NCI-H2227 (cell line): Measurements from ENCODE around the gene FASTK.
A peak's percentile ranks its signal among the peaks of the same experiment; 100 is the strongest.

Experiments
- DNase-seq: peaks from one replicate; lab custom pipeline; 2025; ENCODE audit not compliant: unreplicated experiment; lab: John Stamatoyannopoulos, UW

The FASTK gene

DNA sequence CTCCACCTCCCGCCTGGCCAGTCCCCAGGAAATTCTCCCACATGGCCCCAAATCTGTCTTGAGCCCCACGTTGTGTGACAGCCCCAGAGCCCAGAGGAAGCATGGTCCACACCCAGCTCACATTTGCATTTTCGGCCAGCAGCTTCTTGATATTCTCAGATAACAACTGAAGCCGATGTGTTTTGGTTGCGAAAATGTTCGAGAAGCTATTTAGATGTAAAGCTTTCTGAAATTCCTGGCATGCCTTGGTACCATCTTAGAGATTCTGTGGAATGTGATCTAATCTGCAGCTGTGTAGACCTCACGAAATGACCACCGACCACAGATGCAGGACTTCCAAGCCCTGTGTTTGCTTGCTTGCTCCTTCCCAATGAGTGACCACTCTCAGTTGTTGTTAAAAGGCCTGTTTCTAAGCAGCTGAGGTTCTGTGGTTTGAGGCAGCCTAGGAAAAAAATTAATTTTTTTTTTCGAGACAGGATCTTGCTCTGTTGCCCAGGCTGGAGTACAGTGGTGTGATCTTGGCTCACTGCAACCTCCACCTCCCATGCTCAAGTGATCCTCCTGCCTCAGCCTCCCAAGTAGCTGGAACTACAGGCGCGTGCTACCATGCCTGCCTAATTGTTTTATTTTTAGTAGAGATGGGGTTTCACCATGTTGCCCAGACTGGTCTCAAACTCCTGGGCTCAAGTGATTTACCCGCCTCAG is 12.4 kb downstream of the FASTK start:
- no peak for DNase-seq

- DNase-seq, result no peak
Measured at GRCh38 chr7:151066273-151066974, 14.2 kb downstream of the FASTK start.

GRCh38 chr7:151065516-151065915 is 15.1 kb downstream of the FASTK start:
- DNase-seq, result no peak

DNA sequence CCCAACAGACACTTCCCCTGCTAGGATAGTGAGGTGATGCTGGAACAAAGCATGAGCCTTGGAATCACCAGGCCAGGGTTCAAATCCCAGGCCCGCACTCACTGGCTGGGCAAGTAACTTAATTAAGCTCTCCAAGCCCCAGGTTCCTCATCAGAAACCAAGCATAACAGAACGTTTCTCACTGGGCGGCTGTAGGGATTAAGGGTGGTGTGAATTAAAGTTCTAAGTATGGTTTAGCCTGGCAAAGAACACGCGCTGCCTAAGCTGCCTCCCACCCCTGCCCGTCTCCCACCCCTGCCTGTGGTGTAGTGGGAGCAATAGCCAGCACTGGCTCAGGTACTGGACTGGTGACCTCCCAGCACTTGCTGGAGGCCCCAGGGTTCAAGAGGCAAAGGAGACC is 15.6 kb downstream of the FASTK start:
- no peak for DNase-seq

DNA sequence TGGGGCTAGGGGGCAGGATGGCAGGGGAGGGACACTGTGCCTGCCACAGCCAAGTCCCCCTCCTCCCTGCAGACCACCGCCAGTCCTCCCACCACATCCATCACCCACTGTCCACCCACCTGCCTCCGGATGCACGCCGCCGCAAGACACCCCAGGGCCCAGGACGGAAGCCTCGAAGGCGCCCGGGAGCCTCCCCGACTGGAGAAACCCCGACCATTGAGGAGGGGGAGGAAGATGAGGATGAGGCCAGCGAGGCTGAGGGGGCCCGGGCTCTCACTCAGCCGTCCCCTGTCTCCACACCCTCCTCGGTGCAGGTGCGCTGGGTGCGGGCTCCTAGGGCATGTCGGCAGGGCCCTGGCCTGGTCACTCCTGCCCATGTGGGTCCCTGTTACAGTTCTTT is 16.2 kb downstream of the FASTK start:
- no peak for DNase-seq

- DNase-seq, result no peak
Measured at GRCh38 chr7:151063212-151063561, 17.4 kb downstream of the FASTK start.

DNA sequence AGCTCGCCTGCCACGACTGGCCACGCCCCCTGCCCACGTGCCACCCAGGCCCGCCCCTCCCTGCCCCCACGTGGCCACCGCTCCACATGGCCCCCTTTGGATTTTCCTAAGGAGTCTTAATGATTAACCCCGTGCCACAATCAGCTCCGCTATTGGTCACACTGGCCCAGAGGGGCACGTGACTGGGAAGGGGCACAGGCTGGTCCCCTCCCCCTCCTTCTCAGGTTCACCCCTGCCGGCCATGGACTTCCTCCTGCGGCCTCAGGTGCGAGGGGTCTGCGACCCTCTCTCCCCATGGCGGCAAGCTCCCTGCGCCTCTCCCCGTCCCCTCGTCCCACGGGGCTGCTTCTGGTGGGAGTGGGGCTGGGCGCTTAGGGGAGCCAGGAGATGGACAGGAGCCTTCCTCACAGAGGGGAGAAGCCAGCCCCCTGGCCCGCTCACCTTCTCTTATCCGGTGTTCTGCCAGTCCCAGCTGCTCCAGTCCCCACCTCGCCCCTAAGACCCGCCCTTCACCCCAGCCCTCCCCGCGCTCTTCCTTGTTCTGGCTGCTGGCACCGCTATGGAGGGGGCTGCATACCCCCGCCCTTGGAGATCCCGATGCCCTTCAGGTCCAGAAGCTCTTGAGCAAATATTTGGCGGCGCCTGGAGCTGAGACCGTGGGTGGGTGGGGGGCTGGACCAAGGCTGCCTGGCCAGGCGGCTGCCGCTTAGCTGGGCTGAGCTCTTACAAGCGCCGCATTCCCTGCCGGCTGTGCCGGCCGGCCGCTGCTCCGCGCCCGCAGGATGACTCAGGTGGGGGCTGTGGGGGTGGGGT is 18.0 kb downstream of the FASTK start:
- peak; percentile 75 for DNase-seq

DNA sequence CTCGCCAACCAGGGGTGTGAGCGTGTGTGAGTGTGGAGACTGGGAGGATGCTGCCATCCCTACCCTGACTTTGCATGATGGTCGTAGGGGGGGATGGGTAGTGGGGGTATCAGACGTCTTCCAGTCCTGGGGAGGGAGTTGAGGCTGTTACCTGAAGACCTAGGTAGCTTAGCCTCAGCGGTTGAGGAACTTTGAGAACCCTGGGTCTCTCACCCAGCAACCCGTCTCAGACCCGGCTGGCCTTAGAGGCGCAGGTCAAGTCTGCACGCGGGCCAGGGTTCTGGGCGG is 18.6 kb downstream of the FASTK start:
- no peak for DNase-seq

DNA sequence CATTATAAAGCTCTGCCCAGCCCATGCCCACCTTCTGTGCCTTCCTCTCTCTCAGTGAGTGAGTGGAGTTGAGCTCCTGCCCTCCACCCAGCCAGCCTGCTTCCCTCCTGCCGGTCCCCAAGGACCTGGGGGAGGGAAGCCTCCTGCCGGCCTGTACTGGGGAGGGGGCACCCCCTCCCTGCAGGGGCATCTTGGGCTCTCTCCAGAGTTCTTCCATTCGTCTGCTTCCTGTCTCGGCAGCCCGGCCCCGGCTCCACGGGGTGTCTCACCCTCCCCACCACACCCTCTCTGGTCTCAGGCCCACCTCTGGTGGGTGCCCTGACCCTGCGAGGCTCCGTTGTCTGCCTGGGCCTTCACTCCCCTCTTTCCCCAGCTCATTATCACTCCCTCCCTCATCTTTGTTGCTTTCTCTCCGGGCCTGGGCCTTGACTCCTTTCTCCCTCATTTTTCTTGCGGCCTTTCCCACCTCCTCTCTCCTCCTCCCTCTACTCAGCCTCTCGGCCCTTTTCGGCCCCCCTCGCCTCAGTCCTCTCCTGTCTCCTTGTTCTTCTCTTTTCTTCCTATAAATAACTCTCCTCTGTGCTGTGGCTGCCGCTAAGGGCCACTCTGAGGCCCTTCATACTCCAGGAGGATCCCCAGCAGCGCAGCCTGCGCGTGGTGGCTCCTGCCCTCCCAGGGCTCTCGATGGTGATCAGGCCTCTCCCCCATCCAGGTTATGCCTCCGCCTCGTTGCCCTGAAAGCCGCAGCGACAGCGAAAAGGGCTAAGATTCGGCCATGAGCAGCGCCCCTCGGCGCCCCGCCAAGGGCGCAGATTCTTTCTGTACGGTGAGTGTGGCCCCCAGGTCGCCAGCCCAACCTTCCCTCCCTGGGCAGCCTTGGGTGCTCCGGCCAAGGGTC is 19.1 kb downstream of the FASTK start:
- DNase-seq, result no peak

DNA sequence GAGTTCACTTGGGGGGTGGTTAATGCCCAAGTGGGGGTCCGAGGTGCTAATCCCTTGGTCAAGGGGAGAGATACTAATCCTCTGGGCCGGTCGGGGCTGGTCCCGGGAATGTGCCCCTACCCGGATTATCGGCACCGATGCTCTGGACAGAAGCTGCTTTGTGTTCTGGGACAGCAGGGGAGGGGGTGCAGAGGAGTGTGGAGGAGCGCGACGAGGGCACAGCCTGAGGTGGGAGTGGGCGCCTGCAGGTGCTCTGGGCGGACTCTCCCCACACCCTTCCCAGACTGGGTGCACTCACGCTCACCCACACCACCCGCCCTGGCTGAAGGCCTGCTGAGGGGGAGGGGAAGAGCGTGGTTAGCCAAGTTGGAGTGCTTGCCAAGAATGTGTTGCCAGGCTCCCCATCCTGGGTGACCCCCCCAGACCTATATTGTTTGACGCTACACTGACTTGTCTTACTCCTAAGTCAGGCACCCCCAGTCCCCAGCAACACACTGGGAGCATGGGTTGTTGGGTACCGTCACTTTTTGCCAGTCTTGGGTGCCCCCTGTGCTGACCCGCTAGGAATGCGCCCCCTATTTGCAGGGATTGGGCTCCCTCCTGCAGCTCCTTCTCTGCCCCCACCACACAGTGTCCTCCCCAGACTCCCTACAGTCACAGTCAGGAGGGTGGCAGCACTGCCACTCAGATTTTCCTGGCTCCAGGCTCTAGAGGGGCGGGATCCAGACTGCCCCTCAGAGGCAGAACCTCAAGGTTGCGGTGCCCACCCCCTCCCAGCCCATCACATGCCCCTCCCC is 20.0 kb downstream of the FASTK start:
- DNase-seq, result peak; percentile 37

DNA sequence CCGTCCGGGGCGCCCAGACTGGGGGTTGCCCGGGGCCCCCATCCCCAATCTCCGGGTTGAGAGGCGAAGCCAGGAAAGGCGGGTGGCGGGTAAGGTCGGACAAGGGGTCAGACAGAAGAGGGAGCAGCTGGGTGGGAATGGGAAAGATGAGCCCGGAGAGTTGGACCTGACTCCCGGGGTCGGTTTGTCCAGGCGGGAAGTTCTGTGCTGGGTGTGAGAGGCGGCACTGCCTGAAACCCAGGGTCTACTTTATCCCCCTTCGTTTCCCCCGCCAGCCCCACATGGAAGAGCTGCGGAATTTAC is 20.5 kb downstream of the FASTK start:
- DNase-seq, result no peak

- DNase-seq, result peak; percentile 89
Measured at GRCh38 chr7:151059367-151060112, 21.1 kb downstream of the FASTK start, which contains the start of gene SLC4A2. SLC4A2 (plus strand) TSS chr7:151059589; CDS start chr7:151061988, 2,399 bp downstream.

DNA sequence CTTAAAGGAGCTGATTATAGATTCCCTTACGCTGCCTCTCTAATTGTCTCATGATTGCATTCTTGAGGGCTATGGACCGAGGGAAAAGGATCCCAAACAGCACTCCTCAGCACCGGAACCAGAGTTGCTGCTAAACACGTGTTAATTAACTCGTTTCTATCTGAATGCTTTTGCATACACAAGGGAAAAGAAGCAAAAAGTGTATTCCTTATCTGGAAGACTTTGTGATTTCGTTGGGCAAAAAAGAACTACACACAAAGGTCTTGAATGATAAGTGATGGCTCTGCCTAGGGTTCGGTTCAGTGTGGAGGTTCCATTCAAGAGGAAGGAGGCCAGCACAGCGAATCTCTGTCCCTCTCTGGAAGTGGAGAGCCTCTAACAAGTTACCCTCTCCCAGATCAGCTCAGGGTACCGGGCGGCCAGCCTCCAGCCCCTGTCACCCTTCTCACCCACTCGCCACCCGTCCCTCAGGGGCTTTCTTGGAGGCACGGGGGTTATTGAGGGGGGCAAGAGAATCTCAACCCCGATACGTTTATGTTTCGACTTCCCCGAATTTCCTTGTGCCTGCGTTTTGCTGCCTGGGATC is 21.7 kb downstream of the FASTK start:
- peak; percentile 42 for DNase-seq

GRCh38 chr7:151057989-151058780 is 22.4 kb downstream of the FASTK start:
- DNase-seq, result peak; percentile 100

- peak; percentile 83 for DNase-seq
Measured at GRCh38 chr7:151057506-151057988, 23.1 kb downstream of the FASTK start, which contains the start of gene CDK5. CDK5 (minus strand) TSS chr7:151057897; CDS start chr7:151057848, 49 bp downstream.

DNA sequence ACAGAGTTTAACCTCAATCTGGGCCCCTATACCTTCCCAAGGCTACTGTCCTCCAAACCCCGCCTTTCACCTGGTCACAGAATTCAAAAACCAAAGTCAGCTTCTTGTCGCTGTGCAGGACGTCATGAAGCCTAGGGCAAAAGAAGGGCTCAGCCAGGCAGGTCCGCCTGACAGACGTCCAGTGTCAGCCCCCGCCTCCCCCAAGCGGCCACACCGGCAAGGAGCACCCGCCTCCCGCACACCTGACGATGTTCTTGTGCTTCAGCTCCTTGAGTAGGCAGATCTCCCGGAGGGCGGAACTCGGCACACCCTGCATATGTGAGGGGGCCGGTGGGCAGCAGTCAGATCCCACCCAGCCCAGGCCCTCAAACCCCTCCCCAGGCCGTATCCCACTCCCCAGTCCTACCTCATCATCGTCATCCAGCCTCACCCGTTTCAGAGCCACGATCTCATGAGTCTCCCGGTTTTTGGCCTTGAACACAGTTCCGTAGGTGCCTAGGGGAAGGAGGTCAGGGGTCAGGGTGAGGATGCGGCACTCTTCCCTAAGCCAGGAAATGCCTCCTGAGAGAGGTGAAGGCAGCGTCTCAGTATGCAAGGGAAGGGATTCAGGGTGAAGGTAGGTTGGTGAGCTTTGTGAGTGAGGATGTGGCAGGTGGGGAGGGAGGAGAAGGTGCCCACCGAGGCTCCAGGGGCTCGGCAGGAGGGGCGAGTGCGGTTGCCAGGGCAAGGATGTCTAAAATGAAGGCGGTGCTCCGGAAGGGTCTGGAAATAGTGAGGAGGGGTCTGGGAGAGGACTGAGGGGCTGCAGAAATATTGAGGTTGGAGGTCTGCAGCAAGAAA is 23.7 kb downstream of the FASTK start:
- peak; percentile 62 for DNase-seq

GRCh38 chr7:151056283-151056665 is 24.3 kb downstream of the FASTK start:
- DNase-seq, result no peak
